Activated T-cell treated with anti-CD3 and anti-CD28 coated beads, Interleukin-2, amount 50 U/mL, for 4 hours (primary cell): ENCODE measurements around the gene TMEM80. TPM values are rescaled to one million over a fixed set of nuclear protein-coding genes. Genes with fewer than 3 reads are reported as not detected.
A peak's percentile ranks its signal among the peaks of the same experiment; 100 is the strongest.

Experiments
- ATAC-seq, 2 donors: fragments of 200-7000 bp; cut with Tn5 transposase; one replicate each; pipeline ENCODE4 v1.10.0; 2021
- DNase-seq: peaks from one replicate; pipeline ENCODE4 v3.0.0-alpha.2; 2020
- H3K27me3 Mint-ChIP-seq: one replicate; pipeline ENCODE4 v1.8.0; 2021; ENCODE audit warnings: low read depth, mixed read lengths
- H3K36me3 Mint-ChIP-seq: one replicate; pipeline ENCODE4 v1.8.0; 2022; ENCODE audit warnings: mixed read lengths; ENCODE audit not compliant: insufficient read depth
- H3K4me1 Mint-ChIP-seq: one replicate; pipeline ENCODE4 v1.8.0; 2021; ENCODE audit warnings: low read depth, mixed read lengths
- H3K4me3 Mint-ChIP-seq: one replicate; pipeline ENCODE4 v1.8.0; 2021; ENCODE audit warnings: mild to moderate bottlenecking, moderate library complexity, mixed read lengths
- H3K9me3 Mint-ChIP-seq: one replicate; pipeline ENCODE4 v1.8.0; 2021; ENCODE audit warnings: mixed read lengths
- total RNA-seq, 3 donors: library from RNA; stranded (reverse); gene quantifications; one replicate each; pipeline ENCODE4 v1.2.1, GENCODE V29; 2021

TMEM80 gene
- total RNA-seq, 3 donors from 2014 or later: 6.8 to 7.5 (median 7.0) TPM

GRCh38 chr11:748007-748359 is 52.4 kb downstream of the TMEM80 start:
- H3K4me1 Mint-ChIP-seq: peaks cover 14% of the 10 kb centered on the region
- DNase-seq (no peak), ATAC-seq (peak; percentile 13)
- H3K27me3 Mint-ChIP-seq: no peaks in the 10 kb centered on the region
- H3K4me3 Mint-ChIP-seq: peak overlapping the region; percentile 81
- no peaks in the 10 kb centered on the region for H3K36me3 Mint-ChIP-seq
- no peaks in the 10 kb centered on the region for H3K9me3 Mint-ChIP-seq

GRCh38 chr11:749731-750130 is 54.1 kb downstream of the TMEM80 start:
- DNase-seq (no peak), ATAC-seq (no peak)
- H3K4me1 Mint-ChIP-seq: peaks cover 14% of the 10 kb centered on the region
- H3K9me3 Mint-ChIP-seq: no peaks in the 10 kb centered on the region
- no peaks in the 10 kb centered on the region for H3K36me3 Mint-ChIP-seq
- H3K27me3 Mint-ChIP-seq: no peaks in the 10 kb centered on the region
- H3K4me3 Mint-ChIP-seq: peak overlapping the region; percentile 66

Other genes starting within 250 kb of the TMEM80 start
- 10 to 100 TPM; 25.7 to 30.9 (median 29.1) TPM for gene PTDSS2, start 245.5 kb upstream of the TMEM80 start, total RNA-seq
- 100 to 1,000 TPM; 159 to 172 (median 160) TPM for gene RNH1, start 188.6 kb upstream of the TMEM80 start, total RNA-seq
- 100 to 1,000 TPM in 1 of 3 donors, 10 to 100 TPM in 2; 92.2 to 108 (median 95.0) TPM for gene HRAS, start 160.2 kb upstream of the TMEM80 start, total RNA-seq
- 1 to 10 TPM; 1.4 to 2.7 (median 1.7) TPM for gene LRRC56, start 158.3 kb upstream of the TMEM80 start, total RNA-seq
- 1 to 10 TPM in 2 of 3 donors, under 1 TPM in 1; 0.71 to 1.3 (median 1.1) TPM for gene LMNTD2, start 135.1 kb upstream of the TMEM80 start, total RNA-seq
- 10 to 100 TPM; 15.1 to 17.4 (median 16.1) TPM for gene RASSF7, start 134.8 kb upstream of the TMEM80 start, total RNA-seq
- gene PHRF1, start 119.3 kb upstream of the TMEM80 start, total RNA-seq: 10 to 100 TPM; 57.7 to 59.2 (median 57.7) TPM
- gene IRF7, start 79.9 kb upstream of the TMEM80 start, total RNA-seq: 10 to 100 TPM; 16.3 to 26.7 (median 17.7) TPM
- not detected for gene CDHR5, start 70.9 kb upstream of the TMEM80 start, total RNA-seq
- not detected for gene SCT, start 68.6 kb upstream of the TMEM80 start, total RNA-seq
- under 1 TPM in 2 of 3 donors, not detected in 1; 0.13 to 0.28 TPM for gene DRD4, start 58.5 kb upstream of the TMEM80 start, total RNA-seq
- gene DEAF1, start 594 bp upstream of the TMEM80 start, total RNA-seq: 10 to 100 TPM; 53.1 to 59.6 (median 54.5) TPM
- gene EPS8L2, start 10.4 kb downstream of the TMEM80 start, total RNA-seq: 10 to 100 TPM in 1 of 3 donors, 1 to 10 TPM in 2; 5.2 to 13.0 (median 7.0) TPM
- gene TALDO1, start 51.6 kb downstream of the TMEM80 start, total RNA-seq: 100 to 1,000 TPM; 281 to 316 (median 313) TPM
- gene GATD1, start 81.7 kb downstream of the TMEM80 start, total RNA-seq: 10 to 100 TPM; 48.3 to 49.8 (median 49.7) TPM
- 1 to 10 TPM; 1.6 to 1.8 (median 1.7) TPM for gene CEND1, start 94.3 kb downstream of the TMEM80 start, total RNA-seq
- gene SLC25A22, start 102.5 kb downstream of the TMEM80 start, total RNA-seq: 100 to 1,000 TPM; 156 to 166 (median 161) TPM
- 10 to 100 TPM; 12.6 to 18.4 (median 17.5) TPM for gene PIDD1, start 109.4 kb downstream of the TMEM80 start, total RNA-seq
- gene RPLP2, start 114.2 kb downstream of the TMEM80 start, total RNA-seq: 1,000 to 10,000 TPM; 3,528 to 3,995 (median 3,711) TPM
- gene PNPLA2, start 123.1 kb downstream of the TMEM80 start, total RNA-seq: 10 to 100 TPM; 55.5 to 62.4 (median 60.2) TPM
- under 1 TPM; 0.18 to 0.30 (median 0.28) TPM for gene CRACR2B, start 132.1 kb downstream of the TMEM80 start, total RNA-seq
- gene CD151, start 137.1 kb downstream of the TMEM80 start, total RNA-seq: 10 to 100 TPM; 33.5 to 39.2 (median 35.6) TPM
- 100 to 1,000 TPM; 167 to 183 (median 174) TPM for gene POLR2L, start 146.7 kb downstream of the TMEM80 start, total RNA-seq
- gene TSPAN4, start 147.0 kb downstream of the TMEM80 start, total RNA-seq: 1 to 10 TPM; 4.6 to 6.0 (median 5.7) TPM
- 100 to 1,000 TPM; 102 to 115 (median 104) TPM for gene CHID1, start 215.0 kb downstream of the TMEM80 start, total RNA-seq
- gene AP2A2, start 230.1 kb downstream of the TMEM80 start, total RNA-seq: 10 to 100 TPM; 30.4 to 41.7 (median 38.0) TPM